Breast epithelium (tissue), 3 donors: Measurements from ENCODE around the gene ASPRV1.

Experiments used
- CTCF ChIP-seq, 3 donors: fragments of 450-650 bp; IDR thresholded peaks; one replicate each; pipeline ENCODE4 v1.5.1; 2016 to 2017; ENCODE audit warnings: antibody characterized with exemption in 3 of 3, mild to moderate bottlenecking in 3 of 3, moderate library complexity in 3 of 3
- POLR2A ChIP-seq: fragments of 450-650 bp; IDR thresholded peaks from one replicate; pipeline ENCODE4 v1.6.1; 2016; ENCODE audit warnings: antibody characterized with exemption, mild to moderate bottlenecking, moderate library complexity
- POLR2AphosphoS5 ChIP-seq, 3 donors: sonication (generic); formaldehyde crosslinking; IDR thresholded peaks; one replicate each; pipeline ENCODE4 v1.6.1; 2017; ENCODE audit warnings: antibody characterized with exemption in 3 of 3

GRCh38 chr2:69977906-69978482 is 16.6 kb upstream of the ASPRV1 start:
- no peak for TF ChIP-seq CTCF (IDR thresholded peaks at IDR 0.05)
- TF ChIP-seq POLR2A, result no peak
- TF ChIP-seq POLR2AphosphoS5 (IDR thresholded peaks at IDR 0.05), result no peak
